ENCODE results near the gene WDR36. TPM values are rescaled to one million over a fixed set of nuclear protein-coding genes. Genes with fewer than 3 reads are reported as not detected.

The WDR36 gene
- 107 and 108 TPM in 2 replicates for total RNA-seq (2013; cell fraction: nucleolus; rRNA removed)
- 53.8 and 60.1 TPM in 2 replicates for total RNA-seq (2014; rRNA removed)
- total RNA-seq (2014; rRNA removed; fragmentation: Illumina TruSeq; extraction: Trizol): 46.4 and 48.2 TPM in 2 replicates
- total RNA-seq (2021): 45.9 and 49.5 TPM in 2 replicates
- 11.0 TPM for polyA plus RNA-seq (2011; ENCODE audit: low read depth)
- 58.8 and 82.1 TPM in 2 replicates for polyA plus RNA-seq (2011; rRNA removed)
- polyA plus RNA-seq (2011; cell fraction: cytosol; rRNA removed): 20.8 and 21.3 TPM in 2 replicates
- 46.9 and 48.9 TPM in 2 replicates for polyA plus RNA-seq (2011; cell fraction: nucleus; rRNA removed)
- 12.0 and 17.6 TPM in 2 replicates for polyA plus RNA-seq (2012)
- polyA plus RNA-seq (2014; fragmentation: Illumina TruSeq; extraction: Trizol): 36.5 and 37.5 TPM in 2 replicates
- polyA plus RNA-seq (2014; fragmentation: Nextera tagmentation; extraction: Ambion mirVana): 10 to 100 TPM; 13.3 to 22.5 TPM
- 25.5 and 26.2 TPM in 2 replicates for polyA plus RNA-seq (2014; rRNA removed)
- 10 to 100 TPM; 55.0 to 61.8 TPM for polyA plus RNA-seq (2016; fragmentation: Nextera tagmentation; extraction: Ambion mirVana)
- 69.2 and 87.6 TPM in 2 replicates for polyA minus RNA-seq (2011; rRNA and poly(A)+ RNA removed)
- polyA minus RNA-seq (2011; cell fraction: cytosol; rRNA and poly(A)+ RNA removed): 24.9 and 34.3 TPM in 2 replicates
- 80.3 and 130 TPM in 2 replicates for polyA minus RNA-seq (2011; cell fraction: nucleus; rRNA and poly(A)+ RNA removed)
- percentile 93 among the genes with signal in this experiment for Bru-seq, nascent RNA
- BruChase-seq, experiment 1, labeled RNA remaining after a 6-hour chase: percentile 91 among the genes with signal in this experiment
- percentile 96 among the genes with signal in this experiment for BruChase-seq, experiment 2, labeled RNA remaining after a 2-hour chase
- long read RNA-seq, experiment 1, full-length matches to known transcripts: 15 of 28 reads
- long read RNA-seq, experiment 1, partial matches to known transcripts: 6 of 28 reads
- long read RNA-seq, experiment 1, other reads (novel, unspliced or antisense): 7 of 28 reads
- long read RNA-seq, experiment 2, full-length matches to known transcripts: 142 of 272 reads
- long read RNA-seq, experiment 2, partial matches to known transcripts: 78 of 272 reads
- long read RNA-seq, experiment 2, other reads (novel, unspliced or antisense): 52 of 272 reads

DNA sequence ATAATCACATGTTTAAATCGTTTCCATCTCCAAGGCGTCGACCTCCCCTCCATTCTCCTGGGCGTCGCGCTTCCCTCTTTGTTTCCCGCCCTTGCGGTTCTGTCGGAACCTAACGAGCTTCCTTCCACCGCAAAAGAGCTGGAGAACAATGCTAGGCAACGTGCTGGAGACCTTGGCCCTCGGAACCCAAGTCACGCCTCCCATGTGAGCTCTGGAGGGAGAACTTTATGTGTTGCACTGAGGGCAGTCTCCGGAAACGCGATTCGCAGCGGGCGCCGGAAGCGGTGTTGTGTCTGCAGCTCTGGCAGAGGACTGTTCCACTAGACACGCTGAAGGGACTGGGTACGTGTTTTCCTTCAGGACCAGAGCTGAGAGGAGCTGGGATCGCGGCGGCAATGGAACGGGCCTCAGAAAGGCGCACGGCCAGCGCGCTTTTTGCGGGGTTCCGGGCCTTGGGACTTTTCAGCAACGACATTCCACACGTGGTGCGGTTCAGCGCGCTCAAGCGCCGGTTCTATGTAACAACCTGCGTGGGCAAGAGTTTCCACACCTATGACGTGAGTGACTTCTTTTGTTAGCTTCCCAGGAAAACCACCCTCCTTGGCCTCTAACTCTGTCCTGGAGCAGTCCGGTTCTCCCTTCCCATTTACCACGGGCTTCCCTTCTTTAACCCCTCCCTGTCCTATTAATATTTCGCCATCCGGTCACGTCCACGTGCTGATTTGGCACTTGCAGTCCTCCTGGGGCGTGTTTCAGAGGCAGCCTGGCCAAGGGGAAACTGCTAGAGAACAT, at the start of gene WDR36:
Gene WDR36, plus strand, starts transcription at position 287 of the 792 bp plus-strand sequence. Its CDS starts 109 bp downstream, at position 396.
- ATAC-seq (peak; percentile 91), FAIRE-seq (peak; percentile 100), DNase-seq (ENCODE audit: low read depth, low spot score) (peak; percentile 79)
- Histone ChIP-seq H4K20me1 (ENCODE audit: control insufficient read depth, insufficient read depth) (no peaks in the 10 kb centered on the region), H3K27ac (ENCODE audit: control insufficient read depth, insufficient read depth) (peak within 1 kb of the TSS; percentile 62), H3K4me2 (ENCODE audit: control insufficient read depth, insufficient read depth) (peak within 1 kb of the TSS; percentile 52), H3K79me2 (ENCODE audit: control insufficient read depth, insufficient read depth, low read length) (peaks cover 47% of the 10 kb centered on the region), H3K4me1 (ENCODE audit: control insufficient read depth, insufficient read depth, low read length) (no peaks in the 10 kb centered on the region; the same call in 1 of the 2 replicates), H3K27me3 (replicated peaks in 1 of 2; ENCODE audit: control insufficient read depth in 2 of 2, insufficient read depth in 2 of 2, low read length in 1 of 2) (no peaks in the 10 kb centered on the region), H2AFZ (ENCODE audit: control insufficient read depth, low read depth, low read length) (peak within 1 kb of the TSS; percentile 95), H3K36me3 (ENCODE audit: control insufficient read depth in 2 of 2, insufficient read depth in 2 of 2, low read length in 1 of 2) (peaks cover 1 to 2% of the 10 kb centered on the region in 2 experiments; a peak in 1 of 4 replicates), H3K9me3 (replicated peaks; ENCODE audit: control insufficient read depth, insufficient read depth, low read length) (no peaks in the 10 kb centered on the region), H3K9ac (ENCODE audit: control insufficient read depth, insufficient read depth, low read length) (peak within 1 kb of the TSS; percentile 70), H3K4me3 (peak within 1 kb of the TSS; percentile 99)
- under 1% methylated on average over 50 of the region's 50 CpGs for WGBS (ENCODE audit: insufficient coverage, insufficient replicate concordance, low lambda C conversion rate, missing lambda C conversion rate)
- in situ Hi-C loops (cut with MboI) (loop anchor here (10.0 kb wide), 1 partner anchor 337 kb away; no protein-coding TSS in a partner anchor), intact Hi-C loops (cut with micrococcal nuclease; ENCODE audit: unreplicated experiment) (loop anchor here (2.0 kb wide), 1 partner anchor 335 kb away; no protein-coding TSS in a partner anchor)
- RAD21 ChIA-PET (ENCODE audit: unreplicated experiment): interaction anchor here (0.9 kb wide), 1 partner anchor 356 kb away, joined by 3 read pairs; no protein-coding TSS in a partner anchor
- CTCF ChIA-PET: interaction anchor here (1.2 to 1.8 kb wide), 3 partner anchors 9 to 353 kb away, joined by 3 to 5 read pairs (median 4); no protein-coding TSS in a partner anchor
- SMC1A ChIA-PET (ENCODE audit: uncharacterized antibody, unreplicated experiment): interaction anchor here (1.2 to 3.2 kb wide), 7 partner anchors 11 to 351 kb away, joined by 3 to 17 read pairs (median 5); no protein-coding TSS in a partner anchor
- POLR2A ChIA-PET: interaction anchor here (0.9 to 2.0 kb wide), 3 partner anchors 12 to 351 kb away, joined by 3 to 5 read pairs (median 3); no protein-coding TSS in a partner anchor
- BruUV-seq (replicated peaks): TSS peak; percentile 62
- TF ChIP-seq, protein P1, sequence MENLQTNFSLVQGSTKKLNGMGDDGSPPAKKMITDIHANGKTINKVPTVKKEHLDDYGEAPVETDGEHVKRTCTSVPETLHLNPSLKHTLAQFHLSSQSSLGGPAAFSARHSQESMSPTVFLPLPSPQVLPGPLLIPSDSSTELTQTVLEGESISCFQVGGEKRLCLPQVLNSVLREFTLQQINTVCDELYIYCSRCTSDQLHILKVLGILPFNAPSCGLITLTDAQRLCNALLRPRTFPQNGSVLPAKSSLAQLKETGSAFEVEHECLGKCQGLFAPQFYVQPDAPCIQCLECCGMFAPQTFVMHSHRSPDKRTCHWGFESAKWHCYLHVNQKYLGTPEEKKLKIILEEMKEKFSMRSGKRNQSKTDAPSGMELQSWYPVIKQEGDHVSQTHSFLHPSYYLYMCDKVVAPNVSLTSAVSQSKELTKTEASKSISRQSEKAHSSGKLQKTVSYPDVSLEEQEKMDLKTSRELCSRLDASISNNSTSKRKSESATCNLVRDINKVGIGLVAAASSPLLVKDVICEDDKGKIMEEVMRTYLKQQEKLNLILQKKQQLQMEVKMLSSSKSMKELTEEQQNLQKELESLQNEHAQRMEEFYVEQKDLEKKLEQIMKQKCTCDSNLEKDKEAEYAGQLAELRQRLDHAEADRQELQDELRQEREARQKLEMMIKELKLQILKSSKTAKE (IDR thresholded peaks at IDR 0.05; ENCODE audit: low read depth, poor library complexity, severe bottlenecking): no peak
- TF ChIP-seq GATAD2B (conservative IDR thresholded peaks at IDR 0.05; ENCODE audit: low read depth) (no peak), NRF1 (conservative IDR thresholded peaks at IDR 0.05; ENCODE audit: low read depth, low read length) (no peak), YBX1 (IDR thresholded peaks at IDR 0.05) (no peak), BCL11A (IDR thresholded peaks at IDR 0.05; ENCODE audit: low read depth, low read length) (0 out of 2 replicates have a peak, but pooled peaks have one; percentile 37), REST (IDR thresholded peaks at IDR 0.05; ENCODE audit: low read depth, low read length) (0 out of 2 replicates have a peak, but pooled peaks have one; percentile 31), E2F8 (IDR thresholded peaks at IDR 0.05; ENCODE audit: low read depth, partially characterized antibody) (peak; percentile 91), KAT2A (conservative IDR thresholded peaks at IDR 0.05; ENCODE audit: control insufficient read depth, low read depth, low read length) (no peak)

All from GM12878 (cell line).